WI38 (cell line): ENCODE measurements around the gene PCBP3.

Experiments used
- H3K4me3 ChIP-seq: 2 replicates; pipeline ENCODE4 v1.5.1; 2011; ENCODE audit warnings: low read depth, mild to moderate bottlenecking, control low read depth, low read length
- TF ChIP-seq, protein P1 (sequence below): IDR thresholded peaks from 2 replicates; pipeline ENCODE4 v1.5.1; 2012; ENCODE audit warnings: low read depth, mild to moderate bottlenecking, control low read depth, low read length

PCBP3 gene

DNA sequence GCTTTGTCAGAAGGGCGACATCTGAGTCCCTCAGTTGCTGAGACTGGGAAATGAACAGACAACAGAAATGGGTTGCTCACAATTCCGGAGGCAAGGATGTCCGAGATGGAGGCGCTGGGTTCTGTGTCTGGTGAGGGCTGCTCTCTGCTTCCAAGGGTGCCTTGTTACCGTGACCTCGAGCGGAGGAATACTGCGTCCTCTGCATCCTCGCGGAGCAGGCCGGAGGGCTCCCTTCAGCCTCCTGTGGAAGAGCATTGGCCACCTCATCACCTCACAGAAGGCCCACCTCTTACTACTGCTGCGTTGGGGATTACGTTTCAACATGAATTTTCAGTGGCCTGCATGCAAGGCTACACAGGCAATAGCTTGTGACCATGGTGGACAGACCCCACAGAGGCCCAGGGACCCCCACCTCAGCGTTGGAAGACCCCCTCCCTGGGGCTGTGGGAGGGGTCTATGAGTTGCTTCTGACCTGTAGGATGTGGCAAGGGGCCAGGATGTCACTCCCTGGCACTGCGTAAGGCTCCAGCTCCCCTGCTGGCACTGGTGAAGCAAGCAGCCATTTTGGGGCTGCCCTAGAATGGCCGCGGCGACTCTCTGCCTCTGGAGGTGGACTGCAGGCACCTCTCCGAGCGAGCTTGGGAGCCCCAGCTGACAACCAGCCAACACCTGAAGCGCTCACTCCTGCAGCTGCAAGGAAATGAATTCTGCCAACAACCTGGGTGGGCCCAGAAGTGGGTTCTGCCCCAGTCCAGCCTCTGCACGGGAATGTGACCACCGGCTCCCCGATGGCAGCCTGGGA, 301.7 kb downstream of the PCBP3 start:
- H3K4me3 ChIP-seq = no peak overlapping the region
- TF ChIP-seq, protein P1, sequence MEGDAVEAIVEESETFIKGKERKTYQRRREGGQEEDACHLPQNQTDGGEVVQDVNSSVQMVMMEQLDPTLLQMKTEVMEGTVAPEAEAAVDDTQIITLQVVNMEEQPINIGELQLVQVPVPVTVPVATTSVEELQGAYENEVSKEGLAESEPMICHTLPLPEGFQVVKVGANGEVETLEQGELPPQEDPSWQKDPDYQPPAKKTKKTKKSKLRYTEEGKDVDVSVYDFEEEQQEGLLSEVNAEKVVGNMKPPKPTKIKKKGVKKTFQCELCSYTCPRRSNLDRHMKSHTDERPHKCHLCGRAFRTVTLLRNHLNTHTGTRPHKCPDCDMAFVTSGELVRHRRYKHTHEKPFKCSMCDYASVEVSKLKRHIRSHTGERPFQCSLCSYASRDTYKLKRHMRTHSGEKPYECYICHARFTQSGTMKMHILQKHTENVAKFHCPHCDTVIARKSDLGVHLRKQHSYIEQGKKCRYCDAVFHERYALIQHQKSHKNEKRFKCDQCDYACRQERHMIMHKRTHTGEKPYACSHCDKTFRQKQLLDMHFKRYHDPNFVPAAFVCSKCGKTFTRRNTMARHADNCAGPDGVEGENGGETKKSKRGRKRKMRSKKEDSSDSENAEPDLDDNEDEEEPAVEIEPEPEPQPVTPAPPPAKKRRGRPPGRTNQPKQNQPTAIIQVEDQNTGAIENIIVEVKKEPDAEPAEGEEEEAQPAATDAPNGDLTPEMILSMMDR = no peak

DNA sequence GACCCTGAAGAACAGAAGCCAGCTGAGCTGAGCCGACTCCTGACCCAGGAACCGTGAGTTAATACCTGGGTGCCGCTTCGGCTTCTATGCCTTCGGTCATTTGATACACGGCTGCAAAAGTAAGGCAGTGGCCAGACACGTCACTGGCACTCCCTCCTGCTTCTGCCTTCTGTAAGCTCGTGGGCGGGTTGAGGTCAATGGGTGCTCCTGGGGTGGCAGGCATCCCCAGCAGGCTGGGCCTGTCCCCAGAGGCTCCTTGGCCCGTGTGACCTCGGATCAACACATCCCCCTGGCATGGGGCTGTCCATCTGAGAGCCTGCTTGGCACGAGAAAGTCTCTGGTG, 302.3 kb downstream of the PCBP3 start:
- no peak overlapping the region for H3K4me3 ChIP-seq
- TF ChIP-seq, protein P1 = no peak

DNA sequence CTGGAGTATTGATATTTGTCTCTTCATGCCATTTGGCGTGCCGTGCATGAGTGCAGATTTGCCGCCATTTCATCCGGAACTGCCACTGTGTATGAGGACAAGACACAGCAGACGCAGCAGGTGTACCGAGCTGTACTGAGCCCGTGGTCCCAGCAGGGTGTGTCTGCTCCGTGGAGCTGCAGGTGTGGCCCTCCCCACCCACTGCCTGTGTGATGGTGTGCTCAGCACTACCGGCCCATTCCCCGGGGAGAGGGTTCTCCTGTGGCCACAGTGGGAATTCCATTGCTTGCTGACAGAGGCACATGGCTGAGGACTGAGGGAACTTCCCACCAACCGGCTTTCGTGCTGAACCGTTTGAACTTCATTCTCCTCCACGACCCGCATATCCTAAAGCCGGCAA, 303.8 kb downstream of the PCBP3 start:
- TF ChIP-seq, protein P1 = no peak
- H3K4me3 ChIP-seq = no peak overlapping the region

DNA sequence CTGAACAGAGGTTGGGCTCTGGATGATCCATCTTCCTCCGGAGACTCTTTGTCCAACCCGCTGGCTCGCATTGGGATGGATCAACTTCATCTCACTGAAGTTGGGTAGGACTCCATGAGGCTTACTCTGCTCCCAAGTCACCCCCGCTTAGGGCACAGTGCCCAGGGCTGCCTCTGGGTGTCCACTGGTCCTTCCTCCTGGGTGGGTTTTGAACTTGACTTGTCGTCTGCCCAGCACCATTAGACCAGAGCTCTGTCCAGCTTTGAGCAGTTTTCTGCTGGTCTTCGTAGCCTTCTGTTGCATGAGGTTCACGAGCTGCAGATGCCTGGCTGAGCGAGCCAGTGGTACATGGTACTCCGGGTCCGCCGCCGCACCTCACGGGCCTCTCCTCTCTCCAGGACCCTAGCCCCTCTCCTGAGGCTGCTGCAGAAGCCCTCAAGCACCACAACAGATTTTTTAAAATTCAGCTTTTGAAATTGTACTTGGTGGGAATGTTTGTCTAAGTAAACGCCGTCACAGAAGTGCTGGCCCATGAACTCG, 304.3 kb downstream of the PCBP3 start:
- TF ChIP-seq, protein P1 = no peak
- H3K4me3 ChIP-seq = no peak overlapping the region

DNA sequence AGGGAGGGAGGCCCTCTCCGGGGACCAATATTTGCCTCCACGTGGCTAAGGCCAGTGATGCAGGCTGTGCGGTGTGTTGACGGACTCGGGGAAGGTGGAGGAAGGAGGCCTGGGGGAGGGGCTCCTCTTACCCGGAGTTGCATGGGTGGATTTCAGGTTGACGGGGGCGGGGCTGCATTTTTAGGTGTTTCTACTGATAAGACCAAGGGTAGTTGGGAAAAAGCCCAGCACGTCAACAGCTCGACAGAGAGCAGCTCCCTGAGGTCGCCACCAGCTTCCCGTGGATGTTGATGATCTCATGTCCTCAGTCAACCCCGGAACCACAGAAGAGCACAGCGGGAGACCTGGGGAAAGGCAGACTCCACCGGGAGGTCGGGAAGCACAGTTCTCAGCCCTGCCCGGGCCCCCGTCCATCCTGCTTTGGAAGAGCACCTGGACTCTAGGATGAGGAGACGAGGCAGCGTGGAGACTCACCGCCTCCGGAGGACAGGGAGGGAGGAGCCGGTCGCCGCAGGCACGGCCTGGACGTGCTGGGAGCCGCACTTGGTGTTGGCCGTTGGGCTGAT, 305.1 kb downstream of the PCBP3 start:
- H3K4me3 ChIP-seq = no peak overlapping the region
- TF ChIP-seq, protein P1 = no peak

DNA sequence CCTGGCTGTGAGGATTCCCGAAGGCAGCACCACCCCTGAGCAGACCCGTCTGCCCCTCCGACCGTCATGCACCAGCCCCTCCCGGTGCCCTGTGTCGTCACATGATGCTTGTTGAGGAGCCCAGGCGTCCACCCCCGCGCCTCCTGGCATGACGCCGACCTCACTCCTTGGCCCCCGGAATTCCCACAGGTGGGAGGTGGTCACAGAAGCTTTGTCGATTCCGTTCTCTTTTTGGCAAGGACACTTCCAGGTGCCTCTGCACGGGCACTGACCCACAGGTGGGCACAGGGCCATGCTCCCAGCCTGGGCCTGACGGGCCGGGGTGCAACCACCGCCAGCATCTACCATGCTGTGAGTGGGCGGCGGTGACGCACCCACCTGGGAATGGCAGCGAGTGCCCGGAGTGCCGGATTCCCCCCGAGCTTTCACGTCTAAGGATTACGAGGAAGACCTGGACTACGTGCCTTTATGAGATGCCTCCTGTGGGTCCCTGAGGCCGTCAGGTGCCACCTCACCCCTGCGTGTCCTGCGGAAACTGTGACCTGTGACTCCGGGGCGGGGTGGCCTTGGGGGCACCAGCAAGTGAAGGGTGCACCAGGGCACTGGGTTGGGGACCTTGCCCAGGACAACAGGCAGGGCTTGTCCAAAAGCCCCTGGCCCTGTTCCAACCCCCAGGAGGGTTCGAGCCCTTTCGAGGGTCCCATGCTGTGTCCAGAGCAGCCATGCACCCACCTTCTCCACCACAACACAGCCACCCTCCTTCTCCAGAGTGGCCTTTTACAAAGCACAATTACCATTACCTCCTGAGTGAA, 306.6 kb downstream of the PCBP3 start:
- H3K4me3 ChIP-seq = no peak overlapping the region
- TF ChIP-seq, protein P1 = no peak
